K562 (cell line): ENCODE results near the gene DDIT3. TPM values are rescaled to one million over a fixed set of nuclear protein-coding genes. Genes with fewer than 3 reads are reported as not detected.

Source experiments
- ARID2 ChIP-seq: fragments of 450-650 bp; IDR thresholded peaks from 2 replicates; pipeline ENCODE4 v1.6.1; 2017; ENCODE audit warnings: antibody characterized with exemption, mild to moderate bottlenecking
- CCNT2 ChIP-seq: IDR thresholded peaks from 2 replicates; pipeline ENCODE4 v1.6.1; 2011; ENCODE audit warnings: borderline replicate concordance, low read depth, mild to moderate bottlenecking, moderate library complexity, mixed read lengths, low read length; ENCODE audit not compliant: insufficient read length; ENCODE audit errors: extremely low read depth
- CREBBP ChIP-seq: IDR thresholded peaks from one replicate; pipeline ENCODE4 v1.6.1; 2012; ENCODE audit warnings: low read depth, mild to moderate bottlenecking, control low read depth, inconsistent platforms, low read length
- FOSL1 ChIP-seq: fragments of 200-800 bp; sonication (Bioruptor generic); conservative IDR thresholded peaks from 2 replicates; pipeline ENCODE4 v1.6.1; 2016; ENCODE audit warnings: missing genetic modification characterization, missing compliant biosample characterization
- HDAC3 ChIP-seq: fragments of 450-650 bp; IDR thresholded peaks from 2 replicates; pipeline ENCODE4 v1.6.1; 2018; ENCODE audit warnings: borderline replicate concordance, mild to moderate bottlenecking, moderate library complexity; ENCODE audit not compliant: partially characterized antibody
- KDM5B ChIP-seq: fragments of 200-600 bp; sonication (generic); IDR thresholded peaks from 2 replicates; pipeline ENCODE4 v1.6.1; 2012; ENCODE audit warnings: low read depth, mild to moderate bottlenecking, moderate library complexity, low read length, control low read depth, inconsistent platforms; ENCODE audit not compliant: insufficient replicate concordance
- KLF6 ChIP-seq: fragments of 250-450 bp; sonication (Bioruptor Pico); IDR thresholded peaks from 2 replicates; pipeline ENCODE4 v1.4.0; 2020; ENCODE audit warnings: mild to moderate bottlenecking, moderate library complexity, borderline replicate concordance
- MIER1 ChIP-seq: fragments of 450-650 bp; IDR thresholded peaks from 2 replicates; pipeline ENCODE4 v1.6.1; 2016; ENCODE audit warnings: antibody characterized with exemption, mild to moderate bottlenecking, low read depth
- MYC ChIP-seq, 2 experiments: fragments of 250-450 bp in 1 of 2; sonication (Bioruptor Pico) in 1 of 2; IDR thresholded peaks; 2 replicates each; pipeline versions ENCODE4 v1.5.1 to v1.6.1; 2012 to 2021; ENCODE audit warnings: low read depth in 2 of 2, borderline replicate concordance in 1 of 2, improper control_type of control experiment in 1 of 2, low read length in 1 of 2, mild to moderate bottlenecking in 1 of 2, moderate library complexity in 1 of 2
- NCOR1 ChIP-seq: fragments of 450-650 bp; IDR thresholded peaks from 2 replicates; pipeline ENCODE4 v1.6.1; 2016; ENCODE audit warnings: mild to moderate bottlenecking, moderate library complexity
- NELFE ChIP-seq: IDR thresholded peaks from 2 replicates; pipeline ENCODE4 v1.6.1; 2011; ENCODE audit warnings: mild to moderate bottlenecking; ENCODE audit not compliant: insufficient read depth, insufficient read length
- NR2C1 ChIP-seq, 2 experiments: fragments of 450-650 bp; IDR thresholded peaks; 2 replicates each; pipeline ENCODE4 v1.6.1; 2017; ENCODE audit warnings: mild to moderate bottlenecking in 2 of 2, antibody characterized with exemption in 1 of 2, inconsistent platforms in 1 of 2, missing compliant biosample characterization in 1 of 2, missing genetic modification characterization in 1 of 2
- POLR3A ChIP-seq: IDR thresholded peaks from 2 replicates; pipeline ENCODE4 v1.6.1; 2011; ENCODE audit warnings: borderline replicate concordance, mild to moderate bottlenecking, moderate library complexity; ENCODE audit not compliant: insufficient read length, insufficient read depth; ENCODE audit errors: extremely low read depth
- RBBP5 ChIP-seq: fragments of 200-600 bp; sonication (generic); IDR thresholded peaks from 2 replicates; pipeline ENCODE4 v1.6.1; 2012; ENCODE audit warnings: borderline replicate concordance, mild to moderate bottlenecking, low read length, control low read depth, inconsistent platforms; ENCODE audit not compliant: insufficient read depth, poor library complexity, severe bottlenecking
- RBM22 ChIP-seq: fragments of 200-400 bp; formaldehyde crosslinking; IDR thresholded peaks from 2 replicates; pipeline ENCODE4 v1.6.1; 2018; ENCODE audit warnings: low read length, low read depth; ENCODE audit not compliant: poor library complexity, severe bottlenecking
- RUNX1 ChIP-seq: sonication (generic); IDR thresholded peaks from 2 replicates; pipeline ENCODE4 v1.6.1; 2016; ENCODE audit warnings: antibody characterized with exemption, low read depth
- SMAD4 ChIP-seq: fragments of 250-450 bp; sonication (Bioruptor Pico); conservative IDR thresholded peaks from 2 replicates; pipeline ENCODE4 v1.8.0; 2021; ENCODE audit warnings: inconsistent platforms, mild to moderate bottlenecking, moderate library complexity
- THRB ChIP-seq: fragments of 450-650 bp; formaldehyde crosslinking; conservative IDR thresholded peaks from 2 replicates; pipeline ENCODE4 v1.4.0; 2022; ENCODE audit warnings: mild to moderate bottlenecking, missing genetic modification characterization
- ZFP36 ChIP-seq: fragments of 150-350 bp; IDR thresholded peaks from 2 replicates; pipeline ENCODE4 v1.6.1; 2018; ENCODE audit warnings: low read length, low read depth; ENCODE audit not compliant: partially characterized antibody
- ZNF184 ChIP-seq: sonication (generic); formaldehyde crosslinking; IDR thresholded peaks from 2 replicates; pipeline ENCODE4 v1.5.0; 2020; ENCODE audit warnings: missing genetic modification reagents
- ZNF224 ChIP-seq: sonication (generic); formaldehyde crosslinking; IDR thresholded peaks from 2 replicates; pipeline ENCODE4 v1.8.0; 2022; ENCODE audit warnings: mild to moderate bottlenecking, missing genetic modification reagents
- ZNF436 ChIP-seq: fragments of 250-450, 450-650 bp; sonication (Bioruptor Pico); formaldehyde crosslinking; IDR thresholded peaks from 2 replicates; pipeline ENCODE4 v1.7.0; 2020; ENCODE audit warnings: mild to moderate bottlenecking
- polyA plus RNA-seq, 8 experiments: library from polyadenylated mRNA; depleted of rRNA in 4 of 8; stranded (reverse) in 5 of 8; unstranded in 3 of 8; fragments of >200 nt; fragmentation: Nextera tagmentation in 2 of 8; fragmentation: Illumina TruSeq in 1 of 8; extraction: Ambion mirVana in 2 of 8; extraction: Trizol in 1 of 8; gene quantifications; 2 replicates each; pipeline versions ENCODE4 v1.2.1 to v1.2.3, GENCODE V29; 2011 to 2014; ENCODE audit warnings: inconsistent platforms in 1 of 8, missing spikeins in 1 of 8
- total RNA-seq, 7 experiments: library from RNA; depleted of rRNA in 6 of 7; stranded (reverse); fragments of >200 nt in 6 of 7; fragmentation: Illumina TruSeq in 2 of 7; extraction: Trizol in 2 of 7; gene quantifications; 2 replicates each; pipeline versions ENCODE4 v1.2.1 to v1.2.3, GENCODE V29; 2011 to 2021; ENCODE audit warnings: low replicate concordance in 1 of 7
- TF ChIP-seq, protein P1 (sequence below): IDR thresholded peaks from 2 replicates; pipeline ENCODE4 v1.6.1; 2014; ENCODE audit warnings: antibody characterized with exemption

Gene DDIT3
- total and polyA plus RNA-seq, 9 of the 15 experiments (the other 6 are each of a cell fraction or from before 2014, with no cell fraction given): 59.1 to 272 (median 89.9) TPM

- TF ChIP-seq POLR3A: no peak
- no peak for TF ChIP-seq ARID2
- TF ChIP-seq ZFP36: no peak
- TF ChIP-seq RBM22: peak; percentile 99
- TF ChIP-seq ZNF184 (CRISPR knock-in tag): no peak
- TF ChIP-seq ZNF436 (CRISPR knock-in tag): 0 out of 2 replicates have a peak, but pooled peaks have one; percentile 62
- peak; percentile 76 for TF ChIP-seq RBBP5
- no peak for TF ChIP-seq MIER1
- TF ChIP-seq NR2C1 (IDR thresholded peaks at IDR 0.05): peak; percentile 54; the same call in 1 of the 2 replicates
- peak; percentile 79 for TF ChIP-seq NR2C1 (tag; IDR thresholded peaks at IDR 0.05)
- TF ChIP-seq KLF6 (CRISPR knock-in tag): no peak
- TF ChIP-seq CREBBP: no peak
- TF ChIP-seq THRB (CRISPR knock-in tag): peak; percentile 32; the same call in 1 of the 2 replicates
- TF ChIP-seq RUNX1: 0 out of 2 replicates have a peak, but pooled peaks have one; percentile 29
- peak; percentile 63 for TF ChIP-seq NELFE
- no peak for TF ChIP-seq HDAC3
- TF ChIP-seq FOSL1 (tag): peak; percentile 100
- TF ChIP-seq NCOR1: peak; percentile 57
- TF ChIP-seq, protein P1, sequence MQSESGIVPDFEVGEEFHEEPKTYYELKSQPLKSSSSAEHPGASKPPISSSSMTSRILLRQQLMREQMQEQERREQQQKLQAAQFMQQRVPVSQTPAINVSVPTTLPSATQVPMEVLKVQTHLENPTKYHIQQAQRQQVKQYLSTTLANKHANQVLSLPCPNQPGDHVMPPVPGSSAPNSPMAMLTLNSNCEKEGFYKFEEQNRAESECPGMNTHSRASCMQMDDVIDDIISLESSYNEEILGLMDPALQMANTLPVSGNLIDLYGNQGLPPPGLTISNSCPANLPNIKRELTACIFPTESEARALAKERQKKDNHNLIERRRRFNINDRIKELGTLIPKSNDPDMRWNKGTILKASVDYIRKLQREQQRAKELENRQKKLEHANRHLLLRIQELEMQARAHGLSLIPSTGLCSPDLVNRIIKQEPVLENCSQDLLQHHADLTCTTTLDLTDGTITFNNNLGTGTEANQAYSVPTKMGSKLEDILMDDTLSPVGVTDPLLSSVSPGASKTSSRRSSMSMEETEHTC: peak; percentile 99
- TF ChIP-seq KDM5B: peak; percentile 99
- TF ChIP-seq CCNT2: peak; percentile 89
- TF ChIP-seq SMAD4: peak; percentile 59; the same call in 1 of the 2 replicates
- TF ChIP-seq ZNF224 (CRISPR knock-in tag): no peak
- TF ChIP-seq MYC (IDR thresholded peaks at IDR 0.05; ENCODE audit: low read depth, low read length): peak; percentile 94
- TF ChIP-seq MYC (CRISPR knock-in tag; IDR thresholded peaks at IDR 0.05; ENCODE audit: borderline replicate concordance, low read depth): peak; percentile 43; the same call in 1 of the 2 replicates
These were observed at the start of gene DDIT3 (continued) for GRCh38 chr12:57520053-57520818.
